ENCODE results near the gene PHF1.

- TF ChIP-seq POLR2A (IDR thresholded peaks at IDR 0.05; ENCODE audit: low read depth, low read length) (no peak), MAZ (IDR thresholded peaks at IDR 0.05; ENCODE audit: borderline replicate concordance, low read depth, low read length) (no peak)
Measured at GRCh38 chr6:33443025-33443424, 32.2 kb downstream of the PHF1 start.
